ENCODE data around the gene PIERCE2. TPM values are rescaled to one million over a fixed set of nuclear protein-coding genes. Genes with fewer than 3 reads are reported as not detected.

Gene PIERCE2
- total and polyA plus RNA-seq, 2 of the 13 experiments (the other 11 are each of a cell fraction or from before 2014, with no cell fraction given), result 0.09 TPM; not detected in 1

- TF ChIP-seq HINFP (CRISPR knock-in tag; IDR thresholded peaks at IDR 0.05; ENCODE audit: low read depth) (peak; percentile 41; the same call in 1 of the 2 replicates), TBP (CRISPR knock-in tag; IDR thresholded peaks at IDR 0.05) (no peak), ZNF777 (CRISPR knock-in tag; IDR thresholded peaks at IDR 0.05) (peak; percentile 40; the same call in 1 of the 2 replicates), ZFP36L1 (CRISPR knock-in tag; IDR thresholded peaks at IDR 0.05) (peak; percentile 85), ZBTB44 (CRISPR knock-in tag; IDR thresholded peaks at IDR 0.05) (no peak), ZNF570 (CRISPR knock-in tag; IDR thresholded peaks at IDR 0.05; ENCODE audit: borderline replicate concordance) (no peak), MAZ (IDR thresholded peaks at IDR 0.05; ENCODE audit: borderline replicate concordance, low read depth, low read length) (0 out of 2 replicates have a peak, but pooled peaks have one; percentile 36), MAZ (CRISPR knock-in tag; IDR thresholded peaks at IDR 0.05; ENCODE audit: low read depth) (peak; percentile 77), CENPT (CRISPR knock-in tag; IDR thresholded peaks at IDR 0.05; ENCODE audit: low read depth) (no peak), ZSCAN22 (CRISPR knock-in tag; IDR thresholded peaks at IDR 0.05) (peak; percentile 51; the same call in 1 of the 2 replicates), SCMH1 (CRISPR knock-in tag; IDR thresholded peaks at IDR 0.05; ENCODE audit: borderline replicate concordance) (no peak), PRMT3 (CRISPR knock-in tag; IDR thresholded peaks at IDR 0.05; ENCODE audit: borderline replicate concordance, low read depth) (0 out of 2 replicates have a peak, but pooled peaks have one; percentile 12), ZBTB2 (CRISPR knock-in tag; IDR thresholded peaks at IDR 0.05; ENCODE audit: low read depth) (no peak), ZNF282 (IDR thresholded peaks at IDR 0.05; ENCODE audit: partially characterized antibody) (no peak), POGK (CRISPR knock-in tag; conservative IDR thresholded peaks at IDR 0.05) (peak; percentile 77), NR2C2 (CRISPR knock-in tag; IDR thresholded peaks at IDR 0.05; ENCODE audit: borderline replicate concordance) (peak; percentile 48; the same call in 1 of the 2 replicates), ZNF841 (CRISPR knock-in tag; IDR thresholded peaks at IDR 0.05; ENCODE audit: borderline replicate concordance) (no peak), NFRKB (IDR thresholded peaks at IDR 0.05) (no peak), PRPF4 (IDR thresholded peaks at IDR 0.05; ENCODE audit: low read depth, low read length, poor library complexity, severe bottlenecking) (no peak), TRIM24 (CRISPR knock-in tag; IDR thresholded peaks at IDR 0.05) (no peak), TSC22D2 (CRISPR knock-in tag; IDR thresholded peaks at IDR 0.05; ENCODE audit: borderline replicate concordance) (no peak)
Measured at GRCh38 chr15:55408012-55408928, at the start of gene PIERCE2, which contains the start of gene CCPG1 (continued).

Measured in HepG2 (cell line).